ENCODE results near the gene COBL. TPM values are rescaled to one million over a fixed set of nuclear protein-coding genes. Genes with fewer than 3 reads are reported as not detected.

The COBL gene
- total RNA-seq, 1 donor, result not detected

DNA sequence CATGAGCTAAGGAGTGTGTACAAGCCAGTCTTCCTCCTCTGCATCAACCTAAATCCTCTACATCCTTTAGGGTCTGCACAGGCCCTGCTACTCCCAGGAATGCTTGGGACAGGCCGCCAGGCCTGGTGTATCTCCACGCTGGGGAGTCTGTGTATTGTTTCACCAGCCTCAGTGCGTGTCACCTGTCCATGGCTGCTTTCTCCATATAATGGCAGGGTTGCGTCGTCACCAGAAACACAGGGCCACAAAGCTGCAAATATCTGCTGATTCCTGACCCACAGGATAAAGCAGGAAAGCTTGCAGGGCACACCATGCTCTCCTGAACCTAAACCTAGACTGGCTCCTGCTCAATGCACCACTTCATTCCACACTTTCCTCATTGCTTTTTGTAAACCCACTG is 45.6 kb downstream of the COBL start:
- TF ChIP-seq CTCF (IDR thresholded peaks at IDR 0.05; ENCODE audit: insufficient read depth, low read length), result no peak
- H3K4me3 ChIP-seq (ENCODE audit: low read depth, low read length), result no peak overlapping the region
- no peak for DNase-seq (ENCODE audit: low read depth)

DNA sequence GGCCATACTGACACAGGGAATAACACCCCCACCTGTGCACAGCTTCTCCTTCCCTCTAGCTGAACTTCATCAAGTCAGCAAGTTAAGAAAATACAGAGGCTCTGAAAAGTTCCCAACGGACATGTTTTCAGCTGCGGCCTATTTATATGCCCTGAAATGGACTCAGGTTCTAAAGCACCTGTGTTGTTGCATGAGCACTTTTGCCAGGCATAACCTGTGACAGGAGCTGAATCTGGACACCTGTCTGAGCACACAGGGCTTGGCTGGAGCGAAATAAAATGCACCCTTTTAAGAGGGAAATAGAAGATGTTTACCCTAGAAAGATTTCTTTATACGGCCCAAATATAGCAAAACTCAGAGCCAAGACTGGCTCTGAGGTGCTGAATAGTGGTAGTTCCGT is 46.7 kb downstream of the COBL start:
- no peak for DNase-seq (ENCODE audit: low read depth)
- no peak for TF ChIP-seq CTCF (IDR thresholded peaks at IDR 0.05; ENCODE audit: insufficient read depth, low read length)
- H3K4me3 ChIP-seq (ENCODE audit: low read depth, low read length), result no peak overlapping the region

DNA sequence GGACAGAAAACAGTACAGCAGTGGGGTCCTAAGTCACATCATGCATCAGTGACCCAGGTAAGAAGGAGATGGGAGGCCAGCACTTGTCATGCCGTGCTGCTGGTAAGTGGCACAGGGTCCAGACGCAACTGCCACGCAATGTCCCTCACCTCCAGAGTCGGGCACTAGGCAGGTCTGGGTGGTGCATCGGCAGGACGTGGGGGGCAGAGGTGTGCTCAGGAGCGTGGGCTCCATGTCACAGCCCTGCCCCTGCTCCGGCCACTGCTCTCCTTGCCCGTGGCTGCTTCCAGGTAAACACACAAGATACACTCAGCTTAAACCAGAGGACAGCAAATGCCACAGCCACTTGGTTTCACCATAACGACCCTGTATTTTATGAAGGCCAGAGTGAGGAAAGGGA is 47.3 kb downstream of the COBL start:
- H3K4me3 ChIP-seq (ENCODE audit: low read depth, low read length), result no peak overlapping the region
- TF ChIP-seq CTCF (IDR thresholded peaks at IDR 0.05; ENCODE audit: insufficient read depth, low read length), result no peak
- no peak for DNase-seq (ENCODE audit: low read depth)

DNA sequence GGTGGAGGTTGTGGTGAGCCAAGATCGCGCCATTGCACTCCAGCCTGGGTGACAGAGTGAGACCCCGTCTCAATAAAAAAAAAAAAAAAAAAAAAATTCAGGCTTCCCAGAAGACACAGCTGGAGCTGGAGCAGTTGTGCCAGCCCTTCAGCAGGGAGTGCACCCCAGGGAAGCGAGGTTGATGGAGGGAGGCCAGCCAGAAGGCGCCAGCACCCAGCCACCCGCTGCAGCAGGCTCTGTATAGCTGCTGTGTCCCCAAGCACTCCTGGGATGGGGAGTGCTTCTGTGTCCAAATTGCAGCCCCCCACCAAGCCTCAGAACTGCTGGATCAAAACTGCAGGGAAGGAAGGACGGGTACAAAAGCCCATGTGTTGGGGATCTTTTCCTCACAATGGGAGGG is 47.8 kb downstream of the COBL start:
- no peak for TF ChIP-seq CTCF (IDR thresholded peaks at IDR 0.05; ENCODE audit: insufficient read depth, low read length)
- no peak for DNase-seq (ENCODE audit: low read depth)
- H3K4me3 ChIP-seq (ENCODE audit: low read depth, low read length), result no peak overlapping the region

DNA sequence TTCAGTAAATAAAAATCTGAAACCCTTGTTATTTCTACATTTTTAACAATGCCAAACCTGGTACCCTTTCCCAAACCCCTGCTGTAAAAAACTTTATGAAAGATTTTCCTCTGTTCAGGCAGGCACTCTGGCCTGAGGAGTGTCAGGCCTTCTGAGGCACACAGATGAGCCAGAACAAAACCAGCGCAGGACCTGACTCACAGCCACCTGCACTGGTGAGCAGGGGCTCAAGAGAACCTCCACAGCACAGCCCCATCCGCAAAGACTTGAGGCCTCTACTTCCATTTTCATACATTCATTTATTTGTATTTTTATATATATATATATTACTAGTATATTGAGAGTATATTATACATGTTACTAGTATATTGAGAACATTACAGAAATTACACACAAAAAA is 49.4 kb downstream of the COBL start:
- no peak for TF ChIP-seq CTCF (IDR thresholded peaks at IDR 0.05; ENCODE audit: insufficient read depth, low read length)

GRCh38 chr7:51265066-51265907 is 51.3 kb downstream of the COBL start:
- no peak for DNase-seq (ENCODE audit: low read depth)
- no peak for TF ChIP-seq CTCF (IDR thresholded peaks at IDR 0.05; ENCODE audit: insufficient read depth, low read length)
- H3K4me3 ChIP-seq (ENCODE audit: low read depth, low read length), result no peak overlapping the region

More for the DNA sequence above, 49.4 kb downstream of the COBL start:
- no peak for DNase-seq (ENCODE audit: low read depth)
- no peak overlapping the region for H3K4me3 ChIP-seq (ENCODE audit: low read depth, low read length)
